GM18499 (cell line): ENCODE results near the gene BORCS5.
"Not testable (repeated sequence)": the region's sequence is repeated elsewhere in the genome, so short reads cannot be mapped to it uniquely, and the experiment has no call there.

Experiments used
- ATAC-seq: cut with Tn5 transposase; IDR thresholded peaks from one replicate; pipeline ENCODE4 v1.9.1; 2021; ENCODE audit warnings: moderate number of reproducible peaks; ENCODE audit not compliant: insufficient read depth, unreplicated experiment

Gene BORCS5

GRCh38 chr12:12356896-12357718, at the start of gene BORCS5:
BORCS5 (plus strand) TSS chr12:12357078; CDS start chr12:12357452, 374 bp downstream.
- ATAC-seq: peak; percentile 64

- not testable (repeated sequence) for ATAC-seq
Measured at GRCh38 chr12:12310695-12311094, 46.2 kb upstream of the BORCS5 start.

GRCh38 chr12:12315838-12316237, 41.0 kb upstream of the BORCS5 start:
- ATAC-seq: no peak

GRCh38 chr12:12319451-12320183, 37.3 kb upstream of the BORCS5 start:
- no peak for ATAC-seq

GRCh38 chr12:12323118-12323517, 33.8 kb upstream of the BORCS5 start:
- ATAC-seq: no peak

GRCh38 chr12:12323591-12323990, 33.3 kb upstream of the BORCS5 start:
- no peak for ATAC-seq

GRCh38 chr12:12326262-12326661, 30.6 kb upstream of the BORCS5 start:
- ATAC-seq: no peak

GRCh38 chr12:12327802-12328201, 29.1 kb upstream of the BORCS5 start:
- no peak for ATAC-seq

- no peak for ATAC-seq
Measured at GRCh38 chr12:12331244-12331771, 25.6 kb upstream of the BORCS5 start.

- no peak for ATAC-seq
Measured at GRCh38 chr12:12331896-12332295, 25.0 kb upstream of the BORCS5 start.

GRCh38 chr12:12333407-12334366, 23.2 kb upstream of the BORCS5 start:
- no peak for ATAC-seq

- no peak for ATAC-seq
Measured at GRCh38 chr12:12334367-12335040, 22.4 kb upstream of the BORCS5 start.

- ATAC-seq: peak; percentile 60
Measured at GRCh38 chr12:12336049-12336411, 20.8 kb upstream of the BORCS5 start.

- ATAC-seq: no peak
Measured at GRCh38 chr12:12336511-12336910, 20.4 kb upstream of the BORCS5 start.

GRCh38 chr12:12338527-12339168, 18.2 kb upstream of the BORCS5 start:
- ATAC-seq: no peak

GRCh38 chr12:12349711-12350665, 6.9 kb upstream of the BORCS5 start, which contains the start of gene MANSC1:
MANSC1 (minus strand) TSS chr12:12350242; CDS start chr12:12343314, 6,928 bp downstream.
- no peak for ATAC-seq

GRCh38 chr12:12350868-12351463, 5.9 kb upstream of the BORCS5 start:
- ATAC-seq: no peak
